Upper lobe of left lung (tissue), 6 donors: ENCODE results near the gene MSI2. TPM values are rescaled to one million over a fixed set of nuclear protein-coding genes. Genes with fewer than 3 reads are reported as not detected.
A peak's percentile ranks its signal among the peaks of the same experiment; 100 is the strongest.

ENCODE experiments used
- ATAC-seq, 2 donors: fragments of 200-7000 bp; cut with Tn5 transposase; one replicate each; pipeline ENCODE4 v1.9.1; 2022; ENCODE audit warnings: mild to moderate bottlenecking in 2 of 2, moderate library complexity in 2 of 2; ENCODE audit not compliant: low FRiP score in 2 of 2
- DNase-seq, 2 donors: peaks; one replicate each; pipeline ENCODE4 v3.0.0-alpha.2; 2019 to 2020
- H3K27ac ChIP-seq, 4 donors: fragments of 200-600 bp; sonication (generic); one replicate each; pipeline ENCODE4 v1.5.1; 2016 to 2019
- H3K27me3 ChIP-seq, 4 donors: fragments of 200-600 bp; sonication (generic); one replicate each; pipeline ENCODE4 v1.5.1; 2017 to 2019
- H3K36me3 ChIP-seq, 4 donors: fragments of 200-600 bp; sonication (generic); one replicate each; pipeline ENCODE4 v1.5.1; 2016 to 2019
- H3K4me1 ChIP-seq, 4 donors: fragments of 200-600 bp; sonication (generic); one replicate each; pipeline ENCODE4 v1.5.1; 2018 to 2019
- H3K4me3 ChIP-seq, 4 donors: fragments of 200-600 bp; sonication (generic); one replicate each; pipeline ENCODE4 v1.5.1; 2017 to 2019; ENCODE audit warnings: mild to moderate bottlenecking in 2 of 4, moderate library complexity in 1 of 4
- H3K9me3 ChIP-seq, 4 donors: fragments of 200-600 bp; sonication (generic); one replicate each; pipeline ENCODE4 v1.5.1; 2018 to 2019
- EP300 ChIP-seq, 4 donors: sonication (generic); formaldehyde crosslinking; IDR thresholded peaks; one replicate each; pipeline ENCODE4 v1.5.1; 2017; ENCODE audit warnings: antibody characterized with exemption in 4 of 4, control low read depth in 2 of 4
- POLR2A ChIP-seq, 4 donors: fragments of 450-650 bp; IDR thresholded peaks; one replicate each; pipeline ENCODE4 v1.5.1; 2016 to 2017; ENCODE audit warnings: antibody characterized with exemption in 4 of 4, mild to moderate bottlenecking in 2 of 4
- POLR2AphosphoS5 ChIP-seq, 2 donors: sonication (generic); formaldehyde crosslinking; IDR thresholded peaks; one replicate each; pipeline ENCODE4 v1.5.1; 2017; ENCODE audit warnings: antibody characterized with exemption in 2 of 2
- WGBS, 2 donors: methylation state at CpG; one replicate each; pipeline ENCODE4 v1.1.5; 2017 to 2018; 5-methylcytosine and 5-hydroxymethylcytosine counted together
- total RNA-seq, 6 donors: library from RNA; depleted of rRNA in 4 of 6; stranded (reverse); fragments of >200 nt in 4 of 6; gene quantifications; one replicate each; pipeline versions ENCODE4 v1.1.0 to v1.2.1, GENCODE V29; 2016 to 2021
- TF ChIP-seq, protein P1 (sequence below), 6 experiments: fragments of 450-650 bp in 4 of 6; fragments of 200-600 bp in 2 of 6; sonication (generic) in 2 of 6; IDR thresholded peaks; one replicate each; pipeline ENCODE4 v1.5.1; 2016 to 2019; ENCODE audit warnings: antibody characterized with exemption in 6 of 6
- donor health status: DM: no; HTN: no; CAD: no; lungs with moderate emphysema.
- donor health status: DM: no; HTN: yes; CAD: no; lungs with severe emphysema.

MSI2 gene
- total RNA-seq, 6 donors from 2014 or later, result 20.1 to 44.0 (median 32.2) TPM

DNA sequence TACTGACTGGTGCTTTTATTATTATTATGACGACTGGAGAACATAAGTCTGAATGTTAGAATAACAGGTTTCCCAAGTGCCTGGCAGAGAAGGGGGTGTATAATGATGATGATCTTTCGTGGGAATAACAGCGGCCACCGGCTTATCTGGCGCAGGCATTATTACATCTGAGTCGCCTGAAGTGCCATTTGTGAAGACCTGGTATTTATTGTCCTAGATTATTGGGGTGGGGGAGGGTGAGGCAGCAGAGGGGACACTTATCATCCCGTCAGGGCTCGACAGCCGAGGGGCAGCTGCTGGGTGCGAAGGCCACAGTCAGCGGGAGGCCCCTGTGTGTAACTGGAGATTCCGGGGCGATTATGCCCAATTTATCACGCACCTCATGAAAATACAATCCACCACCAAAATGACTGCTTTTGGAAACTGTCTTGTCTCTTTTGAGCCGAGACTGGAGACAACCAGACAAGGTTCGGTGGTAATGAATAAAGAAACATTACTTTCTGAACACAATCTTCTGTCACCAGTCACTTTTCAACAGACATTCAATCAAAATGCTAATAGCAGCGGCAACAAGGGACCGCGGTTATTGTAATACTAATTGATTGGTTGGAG is 289.5 kb downstream of the MSI2 start:
- Histone ChIP-seq H3K4me1 (peaks cover 0 to 5% (median 0%) of the 10 kb centered on the region in 4 donors), H3K27ac (no peak overlapping the region), H3K36me3 (no peaks in the 10 kb centered on the region), H3K27me3 (no peaks in the 10 kb centered on the region), H3K9me3 (no peaks in the 10 kb centered on the region), H3K4me3 (no peak overlapping the region)
- 93 to 95% methylated on average over 19 of the region's 19 CpGs for WGBS, 2 donors
- DNase-seq (no peak), ATAC-seq (no peak)
- TF ChIP-seq, protein P1, sequence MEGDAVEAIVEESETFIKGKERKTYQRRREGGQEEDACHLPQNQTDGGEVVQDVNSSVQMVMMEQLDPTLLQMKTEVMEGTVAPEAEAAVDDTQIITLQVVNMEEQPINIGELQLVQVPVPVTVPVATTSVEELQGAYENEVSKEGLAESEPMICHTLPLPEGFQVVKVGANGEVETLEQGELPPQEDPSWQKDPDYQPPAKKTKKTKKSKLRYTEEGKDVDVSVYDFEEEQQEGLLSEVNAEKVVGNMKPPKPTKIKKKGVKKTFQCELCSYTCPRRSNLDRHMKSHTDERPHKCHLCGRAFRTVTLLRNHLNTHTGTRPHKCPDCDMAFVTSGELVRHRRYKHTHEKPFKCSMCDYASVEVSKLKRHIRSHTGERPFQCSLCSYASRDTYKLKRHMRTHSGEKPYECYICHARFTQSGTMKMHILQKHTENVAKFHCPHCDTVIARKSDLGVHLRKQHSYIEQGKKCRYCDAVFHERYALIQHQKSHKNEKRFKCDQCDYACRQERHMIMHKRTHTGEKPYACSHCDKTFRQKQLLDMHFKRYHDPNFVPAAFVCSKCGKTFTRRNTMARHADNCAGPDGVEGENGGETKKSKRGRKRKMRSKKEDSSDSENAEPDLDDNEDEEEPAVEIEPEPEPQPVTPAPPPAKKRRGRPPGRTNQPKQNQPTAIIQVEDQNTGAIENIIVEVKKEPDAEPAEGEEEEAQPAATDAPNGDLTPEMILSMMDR (IDR thresholded peaks at IDR 0.05), result no peak
- TF ChIP-seq EP300 (IDR thresholded peaks at IDR 0.05), result no peak
- TF ChIP-seq POLR2AphosphoS5 (IDR thresholded peaks at IDR 0.05), result no peak
- TF ChIP-seq POLR2A (IDR thresholded peaks at IDR 0.05), result no peak

DNA sequence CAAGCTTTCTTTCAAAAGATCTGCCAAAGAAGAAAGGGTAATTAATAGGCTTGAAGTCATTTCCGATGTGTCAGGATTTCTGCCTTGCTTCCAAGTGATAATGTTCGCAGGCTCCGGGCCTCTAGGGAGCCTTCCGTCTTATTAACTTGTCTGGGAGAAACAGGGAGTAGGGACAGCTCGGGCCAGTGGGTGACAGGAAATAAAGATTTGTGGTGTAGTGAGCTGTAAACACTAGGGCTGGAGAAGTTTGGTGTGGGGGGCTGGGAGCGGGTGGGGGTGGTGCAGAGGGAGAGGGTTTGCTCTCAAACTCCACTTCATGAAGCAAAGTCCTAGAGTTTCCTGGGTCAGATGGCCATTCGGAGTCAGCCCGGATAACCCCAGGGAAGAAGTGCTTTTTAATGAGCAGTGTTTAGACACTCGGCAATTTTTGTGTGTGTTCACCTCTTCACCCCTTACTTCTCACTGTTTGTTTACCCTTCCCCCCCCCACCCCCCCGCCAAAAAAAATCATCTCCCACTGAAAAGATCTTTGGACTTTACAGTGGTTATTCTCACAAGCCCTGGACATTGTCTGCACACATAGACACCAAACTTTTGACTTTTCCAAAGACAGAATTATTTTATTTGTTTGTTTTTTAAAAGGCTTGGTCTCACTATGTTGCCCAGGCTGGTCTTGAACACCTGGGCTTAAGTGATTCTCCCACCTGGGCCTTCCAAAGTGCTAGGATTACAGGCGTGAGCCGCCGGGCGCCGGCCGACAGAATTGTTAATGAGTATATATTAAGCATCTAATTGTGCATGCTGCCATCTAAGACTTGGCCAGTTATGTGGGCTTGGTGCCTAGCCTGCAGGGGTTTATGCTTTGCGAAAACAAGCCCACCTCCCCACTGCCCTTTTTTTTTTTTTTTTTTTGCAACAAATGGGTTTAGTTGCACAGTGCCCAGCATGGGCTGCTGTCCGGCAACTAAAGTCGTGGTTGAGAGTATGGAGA is 292.4 kb downstream of the MSI2 start:
- DNase-seq, result peak in 1 of 2 donors; percentile 78
- 68 to 72% methylated on average over 19 of the region's 19 CpGs for WGBS, 2 donors
- H3K27me3 ChIP-seq, result no peaks in the 10 kb centered on the region

DNA sequence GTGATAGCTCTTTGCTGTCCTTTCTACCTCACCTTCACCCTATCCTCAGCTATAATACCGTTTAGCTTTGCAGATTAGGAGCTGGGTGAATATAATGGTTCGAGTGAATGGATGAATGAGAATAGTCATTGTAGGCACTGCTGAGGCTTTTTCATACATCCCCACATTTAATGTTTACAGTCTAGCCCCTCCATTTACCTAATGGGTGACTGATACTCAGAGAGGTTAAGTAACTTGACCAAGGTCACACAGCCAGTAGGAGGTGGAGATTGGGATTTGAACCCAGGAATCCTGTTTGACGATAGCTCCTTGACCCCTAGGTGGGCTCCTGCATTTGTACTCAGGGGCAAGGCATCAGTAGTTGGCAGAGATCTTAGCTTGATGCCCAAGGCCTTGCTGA is 293.1 kb downstream of the MSI2 start:
- H3K36me3 ChIP-seq, result no peaks in the 10 kb centered on the region
- no peak overlapping the region for H3K4me3 ChIP-seq
- no peaks in the 10 kb centered on the region for H3K9me3 ChIP-seq
- DNase-seq (no peak), ATAC-seq (no peak)
- H3K27me3 ChIP-seq, result no peaks in the 10 kb centered on the region
- H3K27ac ChIP-seq, result no peak overlapping the region
- peaks cover 4 to 10% (median 9%) of the 10 kb centered on the region in 4 donors for H3K4me1 ChIP-seq
- TF ChIP-seq EP300 (IDR thresholded peaks at IDR 0.05) (no peak), POLR2A (IDR thresholded peaks at IDR 0.05) (no peak), POLR2AphosphoS5 (IDR thresholded peaks at IDR 0.05) (no peak)
- TF ChIP-seq, protein P1 (IDR thresholded peaks at IDR 0.05), result no peak
- 93 to 95% methylated on average over 3 of the region's 3 CpGs for WGBS, 2 donors

More for the DNA sequence above, 292.4 kb downstream of the MSI2 start:
- TF ChIP-seq, protein P1 (IDR thresholded peaks at IDR 0.05), result no peak
- no peak for TF ChIP-seq EP300 (IDR thresholded peaks at IDR 0.05)
- TF ChIP-seq POLR2A (IDR thresholded peaks at IDR 0.05), result no peak
- TF ChIP-seq POLR2AphosphoS5 (IDR thresholded peaks at IDR 0.05), result no peak
- Histone ChIP-seq H3K27ac (no peak overlapping the region), H3K4me1 (peaks cover 2 to 7% (median 5%) of the 10 kb centered on the region in 4 donors), H3K9me3 (no peaks in the 10 kb centered on the region), H3K4me3 (no peak overlapping the region), H3K36me3 (no peaks in the 10 kb centered on the region)
- peak in 1 of 2 donors; percentile 52 for ATAC-seq

DNA sequence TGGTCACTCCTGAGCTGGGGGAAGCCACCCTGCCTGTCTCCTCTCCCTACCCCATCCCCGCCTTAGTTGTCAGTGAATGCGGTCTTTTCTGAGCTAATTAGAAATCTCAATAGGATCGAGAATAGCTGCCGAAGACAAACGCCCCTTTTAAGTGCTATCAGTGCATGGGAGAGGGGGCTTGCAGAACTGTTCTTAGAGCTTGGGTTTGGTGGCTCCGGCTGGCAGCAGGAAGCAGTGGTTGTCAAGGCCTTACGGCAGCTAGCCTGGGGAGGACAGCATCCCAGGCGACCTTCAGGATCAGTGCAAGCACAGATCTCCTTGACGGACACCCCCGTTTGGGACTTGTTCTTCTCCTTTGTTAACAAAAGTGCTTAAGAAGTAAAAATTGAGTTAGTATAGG is 293.7 kb downstream of the MSI2 start:
- H3K27me3 ChIP-seq, result no peaks in the 10 kb centered on the region
- H3K4me1 ChIP-seq, result peaks cover 4 to 10% (median 9%) of the 10 kb centered on the region in 4 donors
- no peak for TF ChIP-seq EP300 (IDR thresholded peaks at IDR 0.05)
- TF ChIP-seq POLR2A (IDR thresholded peaks at IDR 0.05), result no peak
- TF ChIP-seq POLR2AphosphoS5 (IDR thresholded peaks at IDR 0.05), result no peak
- TF ChIP-seq, protein P1 (IDR thresholded peaks at IDR 0.05), result no peak
- DNase-seq (no peak), ATAC-seq (no peak)
- WGBS, 2 donors, result 90 to 91% methylated on average over 10 of the region's 10 CpGs
- H3K4me3 ChIP-seq, result no peak overlapping the region
- H3K27ac ChIP-seq, result no peak overlapping the region
- no peaks in the 10 kb centered on the region for H3K9me3 ChIP-seq
- H3K36me3 ChIP-seq, result no peaks in the 10 kb centered on the region
